Endodermal cell (in vitro differentiated cells): Measurements from ENCODE around the gene TUBA3D. TPM values are rescaled to one million over a fixed set of nuclear protein-coding genes. Genes with fewer than 3 reads are reported as not detected.
"Not testable (repeated sequence)": the region's sequence is repeated elsewhere in the genome, so short reads cannot be mapped to it uniquely, and the experiment has no call there.

Experiments used
- DNase-seq: peaks from one replicate; pipeline ENCODE4 v3.0.0-alpha.2; 2017
- H3K27ac ChIP-seq: 2 replicates; pipeline ENCODE4 v1.5.1; 2013; ENCODE audit warnings: mild to moderate bottlenecking, low read depth, low read length, moderate library complexity
- H3K27me3 ChIP-seq: 2 replicates; pipeline ENCODE4 v1.6.1; 2013; ENCODE audit warnings: mild to moderate bottlenecking, low read length, moderate library complexity; ENCODE audit not compliant: insufficient read depth, control insufficient read depth, poor library complexity, severe bottlenecking
- H3K36me3 ChIP-seq: 2 replicates; pipeline ENCODE4 v1.7.0; 2013; ENCODE audit warnings: mild to moderate bottlenecking, low read length, moderate library complexity; ENCODE audit not compliant: control insufficient read depth, insufficient read depth
- H3K4me1 ChIP-seq: one replicate; pipeline ENCODE4 v1.7.0; 2013; ENCODE audit warnings: low read length; ENCODE audit not compliant: control insufficient read depth, insufficient read depth
- H3K4me3 ChIP-seq: 2 replicates; pipeline ENCODE4 v1.5.1; 2013; ENCODE audit warnings: mild to moderate bottlenecking, low read length, moderate library complexity
- H3K9ac ChIP-seq: 2 replicates; pipeline ENCODE4 v1.6.1; 2013; ENCODE audit warnings: mild to moderate bottlenecking, low read length, moderate library complexity; ENCODE audit not compliant: poor library complexity, severe bottlenecking; ENCODE audit errors: extremely low read depth
- H3K9me3 ChIP-seq: 2 replicates; pipeline ENCODE4 v1.6.1; 2013; ENCODE audit warnings: mild to moderate bottlenecking, low read length, moderate library complexity; ENCODE audit not compliant: control insufficient read depth
- H3K27ac Mint-ChIP-seq: 2 replicates; pipeline ENCODE4 v1.8.0; 2020; ENCODE audit warnings: mixed read lengths
- H3K27me3 Mint-ChIP-seq: 2 replicates; pipeline ENCODE4 v1.8.0; 2021; ENCODE audit warnings: mild to moderate bottlenecking, mixed read lengths; ENCODE audit not compliant: insufficient read depth
- H3K36me3 Mint-ChIP-seq: 2 replicates; pipeline ENCODE4 v1.8.0; 2020; ENCODE audit warnings: low read depth, mixed read lengths
- H3K4me1 Mint-ChIP-seq: 2 replicates; pipeline ENCODE4 v1.8.0; 2020; ENCODE audit warnings: mixed read lengths
- H3K4me3 Mint-ChIP-seq: 2 replicates; pipeline ENCODE4 v1.8.0; 2020; ENCODE audit warnings: mild to moderate bottlenecking, moderate library complexity, mixed read lengths
- H3K9me3 Mint-ChIP-seq: 2 replicates; pipeline ENCODE4 v1.8.0; 2020; ENCODE audit warnings: mild to moderate bottlenecking, mixed read lengths
- CTCF ChIP-seq: fragments of 200-600 bp; sonication (generic); conservative IDR thresholded peaks from 2 replicates; pipeline ENCODE4 v1.5.0; 2021; ENCODE audit warnings: antibody characterized with exemption, mild to moderate bottlenecking
- WGBS, 2 experiments: methylation state at CpG; one replicate each; pipeline versions ENCODE4 v1.1.5 to v1.1.7; 2013; ENCODE audit warnings: missing lambda C conversion rate in 2 of 2, mixed read lengths in 1 of 2; ENCODE audit not compliant: insufficient coverage in 1 of 2, insufficient read length in 1 of 2; 5-methylcytosine and 5-hydroxymethylcytosine counted together
- total RNA-seq, 2 donors: library from RNA; stranded (reverse); fragmentation: NEBNext Ultra II Directional in 1 of 2; extraction: Animal tissue kit (Norgen Biotek cat#: 25700) in 1 of 2; gene quantifications; 2 replicates in 1 of 2; 3 replicates in 1 of 2; pipeline ENCODE4 v1.2.1, GENCODE V29; 2021

TUBA3D gene
- total RNA-seq, 2 donors from 2014 or later = not detected

GRCh38 chr2:131504082-131504750 lies 28.3 kb downstream of the TUBA3D start:
- H3K36me3 Mint-ChIP-seq = peaks cover 69% of the 10 kb centered on the region
- H3K27ac Mint-ChIP-seq, H3K4me1 Mint-ChIP-seq, H3K4me1 ChIP-seq, H3K9me3 ChIP-seq, H3K4me3 Mint-ChIP-seq, H3K27me3 Mint-ChIP-seq, H3K4me3 ChIP-seq, H3K27ac ChIP-seq, H3K9ac ChIP-seq, H3K27me3 ChIP-seq, H3K9me3 Mint-ChIP-seq, DNase-seq: not testable (repeated sequence)
- 99 to 100% methylated on average over 2 to 6 of the region's 7 CpGs for WGBS, 2 experiments
- H3K36me3 ChIP-seq = peaks cover 61% of the 10 kb centered on the region

GRCh38 chr2:131509615-131510014 lies 33.7 kb downstream of the TUBA3D start:
- H3K36me3 ChIP-seq = peaks cover 37% of the 10 kb centered on the region
- H3K9me3 ChIP-seq = no peaks in the 10 kb centered on the region
- H3K27ac ChIP-seq = no peak overlapping the region
- 93 to 100% methylated on average over 3 to 9 of the region's 9 CpGs for WGBS, 2 experiments
- no peaks in the 10 kb centered on the region for H3K4me1 Mint-ChIP-seq
- H3K4me3 ChIP-seq = no peak overlapping the region
- H3K27ac Mint-ChIP-seq = no peak overlapping the region
- H3K9ac ChIP-seq = no peak overlapping the region
- no peak for DNase-seq
- no peaks in the 10 kb centered on the region for H3K27me3 ChIP-seq
- H3K4me3 Mint-ChIP-seq = no peak overlapping the region
- H3K36me3 Mint-ChIP-seq = peaks cover 47% of the 10 kb centered on the region
- H3K9me3 Mint-ChIP-seq = no peaks in the 10 kb centered on the region
- TF ChIP-seq CTCF = no peak
- H3K27me3 Mint-ChIP-seq = no peaks in the 10 kb centered on the region
- no peaks in the 10 kb centered on the region for H3K4me1 ChIP-seq

GRCh38 chr2:131511291-131511968 lies 35.5 kb downstream of the TUBA3D start:
- H3K9me3 ChIP-seq, H3K9ac ChIP-seq, H3K4me3 Mint-ChIP-seq, H3K27ac ChIP-seq, H3K4me1 Mint-ChIP-seq, H3K4me1 ChIP-seq, H3K4me3 ChIP-seq, H3K9me3 Mint-ChIP-seq, H3K27me3 ChIP-seq, H3K27me3 Mint-ChIP-seq: not testable (repeated sequence)
- Mint-ChIP-seq H3K27ac (peak overlapping the region; percentile 66), H3K36me3 (peaks cover 33% of the 10 kb centered on the region)
- peak; percentile 73 for DNase-seq
- peak; percentile 28 for TF ChIP-seq CTCF
- peaks cover 23% of the 10 kb centered on the region for H3K36me3 ChIP-seq
- 85 to 89% methylated on average over 12 to 22 of the region's 22 CpGs for WGBS, 2 experiments

GRCh38 chr2:131511969-131512870 lies 36.3 kb downstream of the TUBA3D start:
- not testable (repeated sequence) for H3K9ac ChIP-seq, H3K4me3 Mint-ChIP-seq, H3K27me3 ChIP-seq, H3K4me1 Mint-ChIP-seq, H3K9me3 Mint-ChIP-seq, H3K4me3 ChIP-seq, DNase-seq, H3K4me1 ChIP-seq, H3K9me3 ChIP-seq, H3K27me3 Mint-ChIP-seq, H3K27ac ChIP-seq
- H3K36me3 Mint-ChIP-seq = peaks cover 33% of the 10 kb centered on the region
- peaks cover 15% of the 10 kb centered on the region for H3K36me3 ChIP-seq
- H3K27ac Mint-ChIP-seq = peak overlapping the region; percentile 35
- WGBS, 2 experiments = 92% methylated on average over 5 to 14 of the region's 17 CpGs

GRCh38 chr2:131514408-131515166 lies 38.7 kb downstream of the TUBA3D start:
- H3K4me3 ChIP-seq, DNase-seq, H3K36me3 ChIP-seq, H3K9ac ChIP-seq, H3K27ac Mint-ChIP-seq, H3K27ac ChIP-seq, H3K4me1 Mint-ChIP-seq, H3K4me1 ChIP-seq, H3K27me3 Mint-ChIP-seq, H3K4me3 Mint-ChIP-seq, H3K9me3 Mint-ChIP-seq, H3K9me3 ChIP-seq, H3K27me3 ChIP-seq: not testable (repeated sequence)
- H3K36me3 Mint-ChIP-seq = peaks cover 33% of the 10 kb centered on the region
- 92 to 95% methylated on average over 12 to 15 of the region's 15 CpGs for WGBS, 2 experiments
